GM18519 (cell line): ENCODE results near the gene REEP6.
"Not testable (repeated sequence)": the region's sequence is repeated elsewhere in the genome, so short reads cannot be mapped to it uniquely, and the experiment has no call there.

Source experiments
- ATAC-seq: cut with Tn5 transposase; IDR thresholded peaks from one replicate; pipeline ENCODE4 v1.9.1; 2021; ENCODE audit warnings: mild to moderate bottlenecking, moderate library complexity; ENCODE audit not compliant: unreplicated experiment, low FRiP score

Gene REEP6

GRCh38 chr19:1505991-1506881, 15.3 kb downstream of the REEP6 start:
- no peak for ATAC-seq

GRCh38 chr19:1507192-1507660, 16.2 kb downstream of the REEP6 start:
- no peak for ATAC-seq

- ATAC-seq = no peak
Observed at GRCh38 chr19:1507763-1508506, 17.0 kb downstream of the REEP6 start.

GRCh38 chr19:1508507-1508856, 17.5 kb downstream of the REEP6 start:
- no peak for ATAC-seq

- ATAC-seq = no peak
Observed at GRCh38 chr19:1509602-1510441, 18.8 kb downstream of the REEP6 start.

GRCh38 chr19:1510442-1510806, 19.4 kb downstream of the REEP6 start:
- no peak for ATAC-seq

- no peak for ATAC-seq
Observed at GRCh38 chr19:1510807-1511206, 19.8 kb downstream of the REEP6 start.

GRCh38 chr19:1511318-1512317, 20.6 kb downstream of the REEP6 start:
- no peak for ATAC-seq

GRCh38 chr19:1512671-1513498, 21.9 kb downstream of the REEP6 start, which contains the start of gene ADAMTSL5:
TSS of gene ADAMTSL5 (minus strand) at chr19:1513019. CDS start at chr19:1510943, 2,076 bp downstream.
- no peak for ATAC-seq

- no peak for ATAC-seq
Observed at GRCh38 chr19:1513499-1514294, 22.7 kb downstream of the REEP6 start.

- no peak for ATAC-seq
Observed at GRCh38 chr19:1514295-1514661, 23.3 kb downstream of the REEP6 start.

- ATAC-seq = no peak
Observed at GRCh38 chr19:1514986-1515721, 24.2 kb downstream of the REEP6 start.

GRCh38 chr19:1516395-1516753, 25.4 kb downstream of the REEP6 start:
- no peak for ATAC-seq

GRCh38 chr19:1518471-1518870, 27.5 kb downstream of the REEP6 start:
- no peak for ATAC-seq

- not testable (repeated sequence) for ATAC-seq
Observed at GRCh38 chr19:1519802-1520201, 28.8 kb downstream of the REEP6 start.

GRCh38 chr19:1520203-1520780, 29.3 kb downstream of the REEP6 start:
- no peak for ATAC-seq

GRCh38 chr19:1521636-1522035, 30.7 kb downstream of the REEP6 start:
- ATAC-seq = no peak
